ENCODE data around the gene PDSS2.

The PDSS2 gene

DNA sequence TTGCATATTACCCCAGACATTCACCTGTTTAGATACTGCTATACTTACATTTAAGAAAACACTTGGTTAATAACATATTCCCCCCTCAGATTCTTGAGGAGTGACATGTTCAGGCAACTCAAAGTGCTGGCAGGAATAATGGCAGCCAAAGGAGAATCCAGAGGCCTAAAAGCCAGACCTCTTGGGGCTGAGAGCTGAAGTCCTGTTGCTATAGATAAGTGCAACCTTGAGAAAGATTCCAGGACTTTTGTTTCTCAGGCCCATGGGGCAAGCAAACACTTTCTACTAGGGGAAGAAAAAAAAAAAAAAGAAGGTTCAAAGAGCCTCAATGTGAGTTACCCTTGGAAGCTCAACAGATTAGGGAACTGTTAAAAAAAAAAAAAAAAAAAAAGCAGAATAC is 211.2 kb downstream of the PDSS2 start:
- DNase-seq, result no peak

DNA sequence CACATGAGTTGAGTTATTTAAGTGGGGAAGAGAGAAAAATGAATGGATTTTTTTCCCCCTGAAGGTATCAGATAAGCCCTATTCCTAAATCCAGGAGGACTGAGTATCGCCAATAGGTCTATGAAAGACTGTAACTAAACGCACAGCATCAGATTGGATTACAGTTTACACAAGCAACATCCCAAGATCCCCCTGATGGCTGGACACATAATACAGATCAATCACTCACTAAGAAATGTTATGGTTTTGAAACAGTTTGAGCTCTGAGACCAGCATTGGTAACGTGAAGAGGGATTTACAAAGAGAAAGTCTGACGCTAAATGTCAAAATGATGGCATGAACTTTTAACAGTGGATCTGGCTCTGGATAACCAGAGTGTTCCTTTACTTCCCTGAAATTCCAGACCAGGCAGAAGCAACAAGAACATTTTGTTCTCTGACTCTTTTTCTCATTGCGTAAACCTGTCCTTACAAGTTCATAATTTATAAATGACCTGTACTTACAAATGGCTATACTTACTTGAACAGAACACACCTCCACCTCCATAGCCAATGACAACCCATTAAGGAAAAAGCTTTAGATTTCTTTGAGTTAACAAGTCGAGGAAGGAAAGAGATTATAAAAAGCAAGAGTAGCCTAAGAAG is 212.3 kb downstream of the PDSS2 start:
- DNase-seq, result no peak

DNA sequence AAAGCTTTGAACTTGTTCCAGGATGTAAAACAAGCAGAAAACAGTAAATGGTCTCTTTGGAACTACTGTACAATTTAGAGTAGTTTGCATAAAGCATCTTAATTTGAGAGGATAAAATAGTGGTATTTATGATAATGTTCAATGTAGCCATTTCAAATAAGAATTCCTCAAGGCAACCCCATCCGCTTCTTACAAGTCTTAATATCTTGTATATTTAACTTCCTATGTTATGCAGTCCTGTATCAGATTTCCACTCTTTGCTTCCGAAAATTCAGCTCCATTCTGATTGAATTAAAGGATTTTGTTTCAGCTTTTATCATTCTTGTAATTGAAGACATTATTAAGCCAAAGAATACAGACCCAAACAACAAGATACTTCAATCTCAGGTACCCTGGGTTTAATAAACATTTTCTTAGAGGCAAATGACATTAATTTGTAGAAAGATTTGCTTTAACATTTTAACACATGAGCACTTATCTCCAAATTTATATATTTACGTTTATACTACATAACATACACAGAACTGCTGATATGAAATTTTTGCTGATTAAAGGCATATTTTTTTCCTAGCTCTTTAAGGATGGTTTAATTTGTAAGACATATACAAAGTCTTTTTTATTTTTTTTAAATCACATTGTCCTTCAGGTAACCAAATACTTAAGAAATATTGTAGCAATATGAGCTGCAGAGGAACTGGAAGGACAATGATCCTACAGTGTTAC is 213.0 kb downstream of the PDSS2 start:
- DNase-seq, result no peak

DNA sequence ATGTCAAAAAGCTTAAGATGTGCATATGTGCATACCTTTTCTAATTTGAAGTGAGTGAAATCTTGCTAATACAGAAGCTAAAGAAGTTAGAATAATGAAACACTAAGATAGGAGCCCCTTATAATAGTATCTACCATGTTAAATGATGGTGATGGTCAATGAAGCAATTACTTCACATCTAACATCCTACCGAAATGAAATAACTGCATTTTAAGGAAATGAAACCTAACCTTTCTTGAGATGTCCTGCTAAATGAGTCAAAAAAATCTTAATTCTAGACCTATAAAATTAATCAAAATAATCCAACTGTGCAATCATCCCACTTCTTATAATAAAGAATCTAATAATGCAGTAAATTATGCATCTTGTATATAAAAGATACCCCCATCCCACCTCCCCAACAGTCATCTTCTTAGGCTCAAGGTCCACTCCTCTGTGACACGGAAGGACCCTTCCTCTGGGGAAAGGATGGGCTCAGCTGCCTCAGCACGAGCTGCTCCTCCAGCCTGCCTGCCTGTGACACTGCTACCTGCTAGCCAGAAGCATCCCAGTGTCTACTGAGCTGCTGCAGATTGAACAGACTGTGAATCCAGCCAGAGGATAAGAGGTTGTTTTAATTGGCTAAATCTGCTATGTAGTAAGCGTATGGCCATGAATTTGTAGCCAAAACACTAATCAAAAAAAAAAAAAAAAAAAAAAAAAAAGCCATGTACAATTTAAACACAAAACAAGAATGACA is 214.5 kb downstream of the PDSS2 start:
- DNase-seq, result no peak

DNA sequence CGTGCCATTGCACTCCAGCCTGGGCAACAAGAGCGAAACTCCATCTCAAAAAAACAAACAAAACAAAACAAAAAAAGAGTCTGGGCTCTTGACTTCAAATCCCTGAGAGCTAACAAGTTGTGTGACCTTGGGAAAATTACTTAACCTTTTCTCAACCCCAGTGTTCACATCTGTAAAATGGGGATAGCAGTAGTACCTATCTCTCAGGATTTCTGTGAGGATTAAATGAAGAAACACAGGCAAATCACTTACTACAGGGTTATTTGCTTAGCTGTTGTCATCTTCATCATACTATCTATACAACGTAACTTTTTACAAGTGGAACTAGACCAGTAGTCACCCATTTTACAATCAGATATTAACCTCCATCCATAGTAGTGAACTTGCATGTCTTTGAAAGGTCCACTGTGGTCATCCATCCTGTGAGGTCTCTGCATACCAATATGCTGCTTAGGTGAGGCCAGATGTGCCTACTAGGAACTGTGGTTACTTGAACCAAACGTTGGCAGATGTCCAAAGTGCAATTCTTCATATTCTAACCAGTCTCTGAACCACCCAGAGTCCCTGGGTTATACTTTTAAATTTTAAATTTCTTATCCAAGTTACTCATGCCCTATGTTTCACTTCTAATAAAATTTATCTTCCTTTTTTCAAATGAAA is 215.2 kb downstream of the PDSS2 start:
- DNase-seq, result no peak

DNA sequence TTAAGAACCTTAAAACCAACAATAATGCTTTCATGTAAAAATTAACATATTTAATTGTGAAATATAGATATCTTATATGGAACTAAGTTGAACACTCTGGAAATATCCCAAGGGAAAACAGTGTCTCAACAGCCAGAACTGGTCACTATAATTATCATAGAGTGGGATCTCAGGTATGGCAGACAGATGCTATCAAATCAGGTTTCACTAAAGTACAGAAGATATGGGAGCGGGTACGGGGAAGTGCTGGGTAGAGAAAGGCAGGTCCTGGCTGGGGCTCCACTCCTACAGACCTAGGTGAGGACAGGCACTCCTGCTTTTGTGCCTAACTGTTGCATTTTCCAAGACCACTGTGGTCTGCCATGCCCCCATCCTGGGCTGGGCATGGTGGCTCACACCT is 215.9 kb downstream of the PDSS2 start:
- no peak for DNase-seq

DNA sequence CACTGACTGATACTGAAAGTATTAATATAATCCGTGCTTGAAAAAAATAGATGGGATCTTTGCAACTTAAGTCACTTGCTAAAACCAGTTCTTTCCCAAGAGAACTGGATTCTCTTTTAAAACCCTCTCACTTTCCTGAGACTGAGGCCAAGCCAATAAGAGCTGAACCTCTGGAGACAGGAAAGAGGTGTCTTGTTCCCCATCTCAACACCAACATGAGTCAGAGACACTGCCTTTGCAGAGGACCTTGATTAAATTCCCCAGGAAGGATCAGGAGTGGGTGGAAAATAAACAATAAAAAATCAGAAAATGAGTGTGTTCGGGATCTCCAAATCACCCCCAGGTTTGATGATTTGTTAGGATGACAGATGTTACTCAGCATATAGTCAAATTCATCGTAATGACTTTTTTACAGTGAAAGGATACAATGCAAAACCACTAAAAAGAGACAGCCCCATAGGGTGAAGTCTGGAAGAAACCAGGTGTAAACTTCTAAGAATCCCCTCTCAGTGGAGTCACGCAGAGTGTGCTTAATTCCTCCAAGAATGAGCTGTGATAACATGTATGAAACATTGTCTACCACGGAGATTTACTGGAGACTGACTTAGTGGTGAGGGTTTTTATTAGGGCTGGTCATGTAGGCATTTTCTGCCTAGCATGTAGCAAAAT is 221.2 kb downstream of the PDSS2 start:
- no peak for DNase-seq

DNA sequence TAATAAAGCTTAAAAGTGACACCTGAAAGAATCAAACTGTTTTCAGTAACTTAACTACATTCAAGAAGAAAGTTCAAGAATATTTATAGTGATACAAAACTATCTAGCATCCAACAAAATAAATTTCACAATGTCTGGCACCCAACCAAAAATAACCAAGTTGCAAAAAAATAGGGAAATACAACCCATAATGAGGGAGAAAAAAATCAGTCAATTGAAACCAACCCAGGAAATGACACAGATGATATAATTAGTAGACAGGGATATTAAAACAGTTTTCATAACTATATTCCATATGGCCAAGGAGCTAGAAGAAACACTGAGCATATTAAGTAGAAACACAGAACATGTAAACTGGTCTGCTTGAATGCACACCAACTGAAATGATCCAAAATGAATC is 223.9 kb downstream of the PDSS2 start:
- no peak for DNase-seq

DNA sequence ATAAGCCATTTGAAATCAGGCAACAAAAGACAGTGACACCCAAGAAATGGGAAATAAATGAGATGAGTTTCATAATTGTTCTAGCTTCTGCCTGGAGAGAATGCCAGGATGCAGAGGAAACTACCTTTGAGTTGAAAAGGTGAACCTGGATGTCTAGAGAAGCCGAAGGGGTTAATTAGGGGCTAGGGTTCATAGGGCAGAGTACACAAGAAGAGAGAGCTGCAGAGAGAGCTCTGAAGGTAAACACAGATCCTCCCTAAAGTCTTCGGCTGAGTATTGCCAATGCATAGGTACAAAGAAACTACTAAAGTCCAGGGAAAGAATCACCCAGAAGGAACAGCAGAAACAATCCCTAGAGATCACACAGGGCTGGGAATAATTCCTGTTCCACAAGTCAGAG is 224.4 kb downstream of the PDSS2 start:
- no peak for DNase-seq

DNA sequence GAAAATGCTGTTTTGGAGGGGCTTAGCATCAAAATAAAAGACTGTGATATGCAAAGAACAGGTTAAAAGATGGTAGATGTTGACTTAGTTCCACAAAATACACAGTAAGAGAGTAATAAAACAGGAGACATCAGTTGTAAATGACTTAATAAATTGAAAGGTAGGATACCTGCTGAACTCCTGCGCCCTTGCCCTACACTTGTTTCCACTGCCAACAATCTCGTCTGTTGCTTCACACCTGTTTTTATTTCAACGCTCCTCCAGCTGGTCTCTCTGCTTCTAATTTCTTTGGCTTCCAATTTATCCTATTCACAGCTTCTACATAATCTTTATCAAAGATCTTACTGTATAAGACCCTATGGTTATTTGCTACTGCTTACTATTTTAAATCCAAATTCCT is 228.1 kb downstream of the PDSS2 start:
- DNase-seq, result no peak

DNA sequence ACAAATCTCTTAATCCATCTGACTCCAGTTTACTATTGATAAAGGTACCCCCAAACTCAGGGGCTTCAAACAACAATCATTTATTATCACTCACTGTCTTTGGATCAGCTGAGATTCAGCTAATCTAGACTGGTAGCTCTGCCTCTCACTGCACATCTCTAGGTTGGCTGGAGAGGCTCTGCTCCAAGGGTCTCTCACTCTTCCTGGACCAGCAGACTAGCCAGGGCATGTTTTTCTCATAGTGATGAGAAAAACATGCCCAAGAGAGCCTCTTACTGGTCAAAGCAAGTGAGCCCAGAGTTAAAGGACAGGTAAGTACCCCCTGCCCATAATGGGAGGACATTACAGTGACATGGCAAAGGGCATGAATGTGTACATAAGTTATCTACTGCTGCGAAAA is 228.9 kb downstream of the PDSS2 start:
- no peak for DNase-seq

DNA sequence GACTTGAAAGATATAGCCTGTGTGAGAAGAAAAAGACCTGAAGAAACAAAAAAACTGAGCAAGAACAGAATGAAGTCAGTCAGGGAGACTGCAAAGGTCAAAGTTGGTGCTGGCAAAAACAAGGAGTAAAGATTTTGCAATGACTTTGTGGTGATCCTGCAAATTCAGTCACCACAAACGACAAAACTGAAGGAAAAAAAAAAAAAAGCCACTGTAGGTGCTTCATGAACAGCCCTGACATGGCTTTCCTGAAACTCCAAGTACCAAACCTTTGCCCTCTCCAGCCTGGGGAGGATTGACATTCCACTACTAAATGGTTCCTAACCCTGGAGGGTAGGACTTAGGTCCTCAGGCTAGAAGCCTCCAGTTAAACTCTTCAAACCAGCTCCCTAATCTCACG is 229.3 kb downstream of the PDSS2 start:
- no peak for DNase-seq

DNA sequence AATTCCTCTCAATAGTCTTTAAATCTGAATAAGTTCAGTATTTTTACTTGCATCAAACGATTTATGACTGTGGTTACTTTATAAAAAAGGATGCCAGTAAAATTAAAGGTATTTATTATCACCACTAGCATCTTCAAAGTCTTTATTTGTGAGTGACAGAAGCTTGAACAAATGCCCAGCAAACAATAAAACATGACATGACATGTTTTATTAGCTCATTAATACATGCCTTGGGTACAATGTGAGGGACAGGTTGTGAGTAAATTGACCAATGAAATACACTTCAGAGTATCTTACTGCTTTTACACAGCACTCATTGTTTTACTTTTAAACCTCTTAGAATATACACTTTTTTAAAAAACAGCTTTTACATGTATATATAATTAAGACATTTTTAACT is 230.6 kb downstream of the PDSS2 start:
- no peak for DNase-seq

DNA sequence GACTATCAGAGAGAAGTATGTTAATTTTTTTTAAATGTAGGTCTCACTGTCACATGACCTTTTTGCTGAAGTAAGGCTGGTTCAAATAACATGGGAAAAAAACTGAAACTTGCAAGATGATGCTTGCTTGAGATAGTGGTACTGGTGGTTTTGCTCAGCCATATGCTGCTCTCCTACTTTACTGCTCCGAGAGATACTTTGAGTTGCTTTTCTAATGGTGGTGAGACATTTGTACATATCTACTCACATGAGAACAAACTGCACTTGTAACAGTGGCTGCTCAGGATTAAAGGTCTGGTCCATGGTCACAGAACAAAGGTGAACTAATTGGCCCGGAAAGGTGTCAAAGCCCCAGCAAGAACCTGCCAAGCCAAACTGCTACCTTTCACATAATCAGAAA is 237.8 kb downstream of the PDSS2 start:
- DNase-seq, result no peak

DNA sequence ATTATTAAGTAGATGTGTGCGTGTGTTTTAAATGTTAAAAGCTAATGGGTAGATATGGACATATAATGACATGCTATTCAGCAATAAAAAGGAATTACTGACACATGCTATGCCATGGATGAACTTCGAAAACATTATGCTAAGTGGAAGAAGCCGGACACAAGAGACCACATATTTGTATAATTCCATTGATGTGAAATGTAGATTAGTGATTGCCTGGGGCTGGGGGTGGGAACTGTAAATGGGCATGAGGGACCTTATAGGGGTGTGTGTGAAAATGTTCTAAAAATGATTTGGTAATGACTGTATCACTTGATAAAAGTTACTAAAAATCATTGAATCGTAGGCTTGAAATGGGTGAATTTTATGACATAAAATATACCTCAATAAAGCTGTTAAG is 239.5 kb downstream of the PDSS2 start:
- DNase-seq, result no peak

DNA sequence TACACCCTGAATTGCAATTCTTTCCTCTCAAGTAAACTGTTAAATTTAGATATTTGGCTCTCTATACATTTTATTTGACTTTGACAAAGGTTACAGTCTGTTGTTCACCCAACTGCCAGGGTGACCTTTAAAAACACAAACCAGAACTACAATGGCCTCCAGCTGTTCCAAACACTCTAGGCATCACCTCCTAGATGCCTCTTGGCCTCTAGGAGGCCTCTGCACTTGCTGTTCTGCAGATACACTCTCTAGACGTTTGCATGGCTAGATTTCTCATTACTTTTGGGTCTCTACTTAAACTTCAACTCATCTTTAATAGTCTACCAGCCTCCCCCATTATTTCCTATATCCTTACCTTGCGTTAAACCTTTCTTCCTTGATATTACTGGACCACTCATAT is 241.2 kb downstream of the PDSS2 start:
- no peak for DNase-seq

DNA sequence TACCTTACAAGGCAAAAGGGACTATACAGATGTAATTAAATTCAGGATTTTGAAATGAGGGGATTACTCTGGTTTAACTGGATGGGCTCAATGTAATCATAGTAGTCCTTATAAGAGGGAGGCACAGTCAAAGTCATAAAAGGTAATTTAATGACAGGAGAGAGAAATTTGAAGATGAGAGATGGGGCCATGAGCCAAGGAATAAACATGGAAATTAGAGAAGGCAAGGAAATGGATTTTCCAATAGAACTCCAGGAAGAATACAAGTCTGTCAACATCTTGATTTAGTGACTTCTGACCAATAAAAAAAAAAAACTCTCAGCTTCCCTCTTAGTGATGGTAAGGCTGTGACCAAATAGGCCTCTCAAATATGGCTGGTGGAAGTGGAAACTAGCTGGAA is 242.1 kb downstream of the PDSS2 start:
- DNase-seq, result no peak

DNA sequence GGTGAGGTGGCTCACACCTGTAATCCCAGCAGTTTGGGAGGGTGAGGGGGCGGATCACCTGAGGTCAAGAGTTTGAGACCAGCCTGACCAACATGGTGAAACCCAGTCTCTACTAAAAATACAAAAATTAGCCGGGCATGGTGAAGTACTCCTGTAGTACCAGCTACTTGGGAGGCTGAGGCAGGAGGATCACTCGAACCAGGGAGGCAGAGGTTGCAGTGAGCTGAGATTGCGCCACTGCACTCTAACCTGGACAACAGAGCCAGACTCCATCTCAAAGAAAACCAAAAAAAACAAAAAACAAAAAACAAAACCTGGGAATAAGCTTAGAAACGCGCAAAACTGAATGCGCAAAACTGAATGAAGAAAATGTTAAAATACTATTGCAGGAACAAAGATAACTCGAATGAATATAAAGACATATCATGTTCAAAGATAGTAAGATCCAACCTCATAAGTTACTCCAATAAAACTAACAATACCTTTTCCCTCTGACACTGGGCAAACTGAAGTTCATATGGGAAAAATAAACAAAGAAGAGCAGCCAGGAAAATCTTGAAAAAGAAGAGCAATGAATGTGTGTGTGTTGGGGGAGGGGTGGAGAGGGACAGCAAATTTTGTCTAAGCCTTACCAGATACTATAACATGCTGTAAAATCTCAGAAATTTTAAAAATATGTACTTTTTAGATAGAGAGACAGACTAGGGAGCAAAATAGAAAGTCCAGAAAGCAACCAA is 243.0 kb downstream of the PDSS2 start:
- DNase-seq, result no peak

DNA sequence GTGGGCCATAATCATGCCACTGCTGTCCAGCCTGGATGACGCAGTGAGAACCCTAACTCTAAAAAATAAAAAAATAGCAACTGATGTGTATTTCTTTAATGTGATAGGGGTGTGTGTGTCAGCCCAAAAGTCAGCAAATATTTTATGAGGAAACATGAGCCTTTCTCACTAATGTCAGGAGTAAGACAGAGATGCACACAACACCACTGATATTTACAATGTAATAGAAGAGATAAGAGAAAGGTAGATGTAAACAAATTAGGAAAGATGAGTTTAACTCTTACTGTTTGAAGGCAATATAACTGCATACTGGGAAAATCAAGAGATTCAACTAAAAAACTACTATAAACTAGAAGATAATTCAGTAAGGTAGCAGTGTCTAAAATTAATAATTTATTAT is 244.0 kb downstream of the PDSS2 start:
- no peak for DNase-seq

DNA sequence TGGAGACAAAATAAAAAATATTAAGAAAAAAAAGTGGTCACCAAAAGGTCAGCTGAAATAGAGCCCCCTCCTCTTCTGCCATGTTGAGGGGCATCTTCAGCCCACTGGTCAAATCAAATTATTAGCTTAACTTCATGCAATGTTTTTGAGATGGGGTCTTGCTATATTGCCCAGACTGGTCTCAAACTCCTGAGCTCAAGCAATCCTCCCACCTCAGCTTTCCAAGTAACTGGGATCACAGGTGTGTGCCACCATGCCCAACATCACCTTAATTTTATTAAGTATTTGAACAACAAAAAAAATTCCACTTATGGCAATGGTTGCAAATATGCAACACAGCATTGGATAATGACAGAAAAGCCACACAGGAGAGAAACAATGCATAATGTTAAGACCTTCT is 244.7 kb downstream of the PDSS2 start:
- DNase-seq, result no peak

DNA sequence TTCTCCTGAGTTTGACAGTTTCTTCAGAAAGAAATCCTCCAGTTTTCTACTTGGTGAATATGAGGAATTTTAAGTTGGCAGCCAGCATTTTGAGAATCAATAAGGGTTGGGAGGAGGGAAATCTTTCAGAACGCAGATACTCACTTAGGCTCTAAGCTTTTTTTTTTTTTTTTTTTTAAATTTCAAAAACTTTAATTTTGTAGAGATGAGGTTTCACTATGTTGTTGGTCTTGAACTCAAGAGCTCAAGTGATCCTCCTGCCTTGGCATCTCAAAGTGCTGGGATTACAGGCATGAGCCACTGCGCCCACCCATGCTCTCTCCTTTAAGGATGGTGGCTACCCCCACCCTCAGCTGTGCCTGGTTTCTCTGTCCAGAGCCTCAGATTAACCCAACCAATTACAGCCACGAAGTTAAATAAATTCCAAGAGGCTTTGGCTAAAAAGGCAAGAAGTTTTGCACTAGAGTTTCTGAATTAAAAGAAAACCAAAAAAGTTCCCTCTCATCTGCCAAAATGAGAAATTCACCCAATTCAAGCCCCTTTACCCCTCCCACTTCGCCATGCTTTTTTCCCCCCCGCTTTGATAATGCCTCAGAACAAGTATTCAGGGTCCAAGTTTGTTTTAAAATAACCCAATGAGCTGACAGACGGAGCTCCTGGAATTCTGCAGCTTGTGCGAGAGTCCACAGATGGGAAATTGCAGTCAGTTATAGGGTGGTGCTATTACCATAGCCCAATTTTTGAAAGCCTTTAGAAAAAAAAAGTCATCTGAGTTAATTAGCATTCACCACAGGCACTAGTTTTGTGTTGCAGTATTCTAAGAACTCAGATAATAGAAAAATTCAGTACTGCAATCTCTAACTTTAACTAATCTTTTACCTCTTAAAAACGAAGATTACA is 249.7 kb downstream of the PDSS2 start:
- no peak for DNase-seq

All from stimulated activated CD4-positive, alpha-beta T cell treated with anti-CD3 and anti-CD28 coated beads, Interleukin-1b, Interleukin-23, amount 100 ng/mL, for 48 hours (primary cell).